T1000 (cell line): ENCODE results near the gene CLDN7.

Experiments
- DNase-seq: peaks from one replicate; lab custom pipeline; 2025; ENCODE audit warnings: mixed read lengths; lab: John Stamatoyannopoulos, UW

Gene CLDN7

GRCh38 chr17:7219229-7219811 is 43.0 kb downstream of the CLDN7 start:
- DNase-seq: no peak

GRCh38 chr17:7218758-7219157 is 43.5 kb downstream of the CLDN7 start:
- DNase-seq: no peak

- no peak for DNase-seq
Measured at GRCh38 chr17:7218166-7218565, 44.1 kb downstream of the CLDN7 start.

- peak; percentile 43 for DNase-seq
Measured at GRCh38 chr17:7217113-7217987, 44.9 kb downstream of the CLDN7 start.

- DNase-seq: no peak
Measured at GRCh38 chr17:7216242-7217112, 45.8 kb downstream of the CLDN7 start.

- DNase-seq: no peak
Measured at GRCh38 chr17:7215652-7216180, 46.6 kb downstream of the CLDN7 start.

- no peak for DNase-seq
Measured at GRCh38 chr17:7215136-7215638, 47.1 kb downstream of the CLDN7 start.

- peak; percentile 98 for DNase-seq
Measured at GRCh38 chr17:7214300-7215135, 47.8 kb downstream of the CLDN7 start.

- DNase-seq: peak; percentile 83
Measured at GRCh38 chr17:7213895-7214299, 48.4 kb downstream of the CLDN7 start.

GRCh38 chr17:7211491-7212273 is 50.6 kb downstream of the CLDN7 start:
- DNase-seq: no peak
